Heart left ventricle (tissue), 13 donors: ENCODE data around the gene NMU.

Experiments used
- CTCF ChIP-seq, 12 donors: fragments of 200-600 bp; sonication (generic) in 4 of 12; IDR thresholded peaks; one replicate each; pipeline versions ENCODE4 v1.5.0 to v1.8.0; 2018 to 2022; ENCODE audit warnings: antibody characterized with exemption in 12 of 12, mild to moderate bottlenecking in 5 of 12
- POLR2A ChIP-seq, 2 donors: fragments of 450-650 bp; IDR thresholded peaks; one replicate each; pipeline ENCODE4 v1.6.1; 2017; ENCODE audit warnings: antibody characterized with exemption in 2 of 2, mild to moderate bottlenecking in 2 of 2, moderate library complexity in 2 of 2
- donor health status: ischemic (EF 13 %, LVEDD 7.1; RV severe dilation, severe dysfunction).
- donor health status: DM: no; HTN: yes; CAD: no.
- donor health status: DM: no; HTN: no; CAD: no.
- donor health status: ischemic (EF 25% LVEDD 6.9; RV normal size, moderate dysfunction).
- donor health status: ischemic (EF 25% LVEDD 5.7; RV mildly dilated, moderate dysfunction).
- donor health status: ischemic (EF 35%, LVEDD 5.7; RV mildly dilated, moderate dysfunction).
- donor health status: nonischemic (EF 11% LVEDD 7.7; RV severe dilation, severe dysfunction).
- donor health status: DM: yes; HTN: yes; CAD: no.
- donor health status: PGD.
- donor health status: ischemic (EF 29% LVEDD 5.4; RV normal size, mild dysfunction).
- donor health status: nonischemic (EF 23%, LVEDD 6.1; RV moderate dilation, normal function).

DNA sequence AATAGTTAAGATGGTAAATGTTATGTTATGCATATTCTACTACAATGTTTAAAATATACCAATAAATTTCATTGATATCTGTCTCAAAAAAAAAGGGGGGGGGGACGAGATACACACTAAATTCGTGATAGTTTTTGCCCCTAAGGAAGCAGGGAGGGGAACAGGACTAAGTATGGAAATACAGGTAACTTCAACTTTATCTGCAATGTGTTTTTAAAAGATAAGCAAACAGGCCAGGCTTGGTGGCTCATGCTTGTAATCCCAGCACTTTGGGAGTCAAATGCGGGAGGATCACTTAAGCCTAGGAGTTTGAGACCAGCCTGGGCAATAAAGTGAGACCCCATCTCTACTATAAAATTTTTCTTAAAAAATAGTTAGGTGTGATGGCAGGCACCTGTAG lies 76.0 kb downstream of the NMU start:
- no peak for TF ChIP-seq CTCF (IDR thresholded peaks at IDR 0.05)
- no peak for TF ChIP-seq POLR2A (IDR thresholded peaks at IDR 0.05)
